ENCODE measurements around the gene UIMC1.
A peak's percentile ranks its signal among the peaks of the same experiment; 100 is the strongest.

The UIMC1 gene

DNA sequence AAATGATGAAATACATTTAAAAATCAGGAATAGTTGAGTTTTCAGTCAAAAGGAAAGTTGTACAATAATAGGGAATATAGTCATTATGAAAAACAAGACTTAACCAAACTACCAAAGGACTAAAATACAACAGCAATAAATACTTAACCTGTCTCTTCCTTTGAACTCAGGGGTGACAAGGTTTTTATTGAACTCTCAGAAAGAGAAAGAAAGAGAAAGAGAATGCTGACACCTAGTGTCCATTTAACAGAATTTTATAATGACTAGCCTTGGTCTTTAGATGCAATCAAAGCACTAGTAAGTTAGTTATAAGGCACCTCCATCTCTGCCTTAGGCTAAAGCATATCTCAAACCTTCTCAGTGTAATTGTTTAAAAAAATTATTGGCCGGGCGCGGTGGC lies 47.5 kb downstream of the UIMC1 start:
- H3K4me1 ChIP-seq, result no peaks in the 10 kb centered on the region
- no peaks in the 10 kb centered on the region for H3K27me3 ChIP-seq (ENCODE audit: low read depth)
- in situ Hi-C loops (cut with MboI; ENCODE audit: low sequenced_read_pairs), result loop anchor here (5.0 kb wide), 1 partner anchor 297 kb away; no protein-coding TSS in a partner anchor
- H3K36me3 ChIP-seq (replicated peaks), result peaks cover 18% of the 10 kb centered on the region
- no peaks in the 10 kb centered on the region for H3K9me3 ChIP-seq
- H3K4me3 ChIP-seq, result no peak overlapping the region
- DNase-seq (ENCODE audit: low spot score in 2 of 2), result peak in 1 of 2 experiments; percentile 46

DNA sequence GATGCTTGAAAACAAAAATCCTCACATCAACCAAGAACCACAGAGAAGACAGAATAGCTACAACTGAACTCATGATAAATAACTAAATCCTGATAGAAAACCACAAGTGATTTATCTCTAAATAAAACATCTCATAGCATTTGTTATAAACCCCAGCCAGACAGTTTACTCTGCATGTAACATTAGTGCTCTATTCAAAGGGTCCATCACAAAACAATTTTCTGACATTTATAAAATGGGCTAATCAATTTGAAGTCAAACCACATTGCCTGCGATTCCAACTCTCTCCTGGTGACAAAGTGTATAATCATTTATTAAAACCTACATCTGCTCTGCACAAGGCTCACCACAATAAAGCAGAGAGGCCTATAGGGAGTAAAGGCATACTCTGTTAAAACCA lies 49.8 kb downstream of the UIMC1 start:
- no peak overlapping the region for H3K4me3 ChIP-seq
- no peaks in the 10 kb centered on the region for H3K9me3 ChIP-seq
- DNase-seq (ENCODE audit: low spot score in 2 of 2), result no peak
- H3K36me3 ChIP-seq (replicated peaks), result peaks cover 27% of the 10 kb centered on the region
- no peaks in the 10 kb centered on the region for H3K4me1 ChIP-seq
- no peaks in the 10 kb centered on the region for H3K27me3 ChIP-seq (ENCODE audit: low read depth)
- in situ Hi-C loops (cut with MboI; ENCODE audit: low sequenced_read_pairs), result loop anchor here (5.0 kb wide), 1 partner anchor 294 kb away; no protein-coding TSS in a partner anchor

DNA sequence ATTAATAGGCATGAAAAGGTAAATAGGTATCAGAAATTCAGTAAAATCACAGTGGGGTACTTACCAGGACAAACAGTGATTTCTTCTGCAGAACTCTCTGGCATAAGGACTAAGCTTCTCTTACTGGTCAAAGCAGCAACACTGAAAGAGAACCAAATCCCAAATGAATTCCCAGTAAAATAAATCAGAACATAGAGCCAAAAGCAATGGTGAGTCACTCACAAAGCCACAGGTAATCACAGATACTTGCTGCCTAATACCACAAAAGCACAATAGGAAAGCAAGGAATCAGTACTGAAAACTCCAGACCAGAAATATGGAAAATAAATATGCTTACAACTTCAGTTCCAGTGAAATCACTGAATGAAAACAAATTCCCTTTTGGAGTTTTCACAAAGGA lies 50.7 kb downstream of the UIMC1 start:
- H3K27me3 ChIP-seq (ENCODE audit: low read depth), result no peaks in the 10 kb centered on the region
- peaks cover 32% of the 10 kb centered on the region for H3K36me3 ChIP-seq (replicated peaks)
- no peak overlapping the region for H3K4me3 ChIP-seq
- no peaks in the 10 kb centered on the region for H3K9me3 ChIP-seq
- H3K4me1 ChIP-seq, result no peaks in the 10 kb centered on the region
- in situ Hi-C loops (cut with MboI; ENCODE audit: low sequenced_read_pairs), result loop anchor here (5.0 kb wide), 1 partner anchor 294 kb away; no protein-coding TSS in a partner anchor
- no peak for DNase-seq (ENCODE audit: low spot score in 2 of 2)

DNA sequence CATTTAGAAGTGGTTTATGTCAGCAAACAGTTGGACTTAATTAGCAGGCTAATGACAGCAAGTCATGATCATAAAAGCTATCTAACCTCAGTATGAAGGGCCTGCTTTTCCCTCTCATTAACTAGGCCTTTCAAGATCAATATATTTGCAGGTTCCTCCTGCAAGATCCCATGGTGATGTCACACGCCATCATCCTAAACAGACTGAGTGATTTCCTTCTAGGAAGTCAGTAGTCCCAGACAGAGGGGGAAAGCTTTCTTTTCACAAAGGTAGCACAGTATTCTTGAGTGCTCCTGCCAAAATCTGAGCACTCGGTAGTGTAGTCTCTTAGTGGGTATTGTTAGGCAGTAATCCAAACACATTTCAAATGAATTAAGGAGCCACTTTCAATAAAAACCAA lies 52.5 kb downstream of the UIMC1 start:
- DNase-seq (ENCODE audit: low spot score in 2 of 2), result no peak
- in situ Hi-C loops (cut with MboI; ENCODE audit: low sequenced_read_pairs), result no loop called here
- H3K9me3 ChIP-seq, result no peaks in the 10 kb centered on the region
- no peaks in the 10 kb centered on the region for H3K4me1 ChIP-seq
- H3K36me3 ChIP-seq (replicated peaks), result peaks cover 39% of the 10 kb centered on the region
- H3K27me3 ChIP-seq (ENCODE audit: low read depth), result no peaks in the 10 kb centered on the region
- H3K4me3 ChIP-seq, result no peak overlapping the region

DNA sequence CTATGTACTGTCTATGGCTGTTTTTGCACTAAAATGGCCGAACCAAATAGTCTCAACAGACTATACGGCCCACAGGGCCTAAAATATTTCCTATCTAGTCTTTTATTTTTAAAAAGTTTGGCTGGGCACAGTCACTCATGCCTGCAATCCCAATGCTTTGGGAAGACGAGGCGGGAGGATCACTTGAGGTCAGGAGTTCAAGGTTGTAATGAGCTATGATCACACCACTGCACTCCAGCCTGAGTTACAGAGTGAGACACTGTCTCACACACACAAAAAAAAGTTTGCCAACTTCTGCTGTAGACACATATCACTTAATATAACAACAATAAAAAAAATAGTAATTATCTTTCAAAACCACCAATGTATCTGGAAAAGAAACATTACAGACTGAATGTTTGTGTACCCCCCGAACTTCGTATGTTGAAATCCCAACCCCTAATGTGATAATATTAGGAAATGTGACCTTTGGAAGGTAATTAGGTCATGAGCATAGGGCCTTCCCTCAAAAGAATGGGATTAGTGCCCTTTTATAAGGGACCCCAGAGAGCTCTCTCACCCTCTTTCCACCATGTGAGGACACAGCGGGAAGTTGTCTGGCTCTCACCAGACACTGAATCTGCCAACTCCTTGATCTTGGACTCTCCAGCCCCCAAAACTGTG lies 53.9 kb downstream of the UIMC1 start:
- no peak for DNase-seq (ENCODE audit: low spot score in 2 of 2)

DNA sequence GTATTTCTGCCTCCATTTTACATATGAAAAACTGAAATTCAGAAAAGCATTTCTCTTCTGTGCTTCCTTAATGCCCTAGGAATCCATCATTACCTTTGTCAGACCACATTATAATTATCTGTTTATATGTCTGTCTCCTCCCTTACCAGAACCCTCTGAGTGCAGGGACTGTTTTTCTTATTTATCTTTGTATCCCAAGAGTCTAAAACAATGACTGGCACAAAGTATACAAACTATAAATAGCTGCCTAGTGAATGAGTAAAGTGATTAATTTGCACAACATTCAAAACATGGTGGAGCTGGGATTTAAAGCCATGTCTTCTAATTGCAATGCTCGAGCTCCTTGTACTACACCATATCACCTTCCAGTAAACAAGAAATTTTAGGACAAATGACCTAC lies 58.1 kb downstream of the UIMC1 start:
- no peak for DNase-seq (ENCODE audit: low spot score in 2 of 2)
- in situ Hi-C loops (cut with MboI; ENCODE audit: low sequenced_read_pairs), result no loop called here
- H3K27me3 ChIP-seq (ENCODE audit: low read depth), result no peaks in the 10 kb centered on the region
- peaks cover 13% of the 10 kb centered on the region for H3K4me1 ChIP-seq
- no peak overlapping the region for H3K4me3 ChIP-seq
- H3K36me3 ChIP-seq (replicated peaks), result peaks cover 31% of the 10 kb centered on the region
- H3K9me3 ChIP-seq, result no peaks in the 10 kb centered on the region

More for the DNA sequence above, 53.9 kb downstream of the UIMC1 start:
- peaks cover 38% of the 10 kb centered on the region for H3K36me3 ChIP-seq (replicated peaks)
- no peaks in the 10 kb centered on the region for H3K27me3 ChIP-seq (ENCODE audit: low read depth)
- H3K9me3 ChIP-seq, result no peaks in the 10 kb centered on the region
- in situ Hi-C loops (cut with MboI; ENCODE audit: low sequenced_read_pairs), result no loop called here
- H3K4me1 ChIP-seq, result no peaks in the 10 kb centered on the region
- no peak overlapping the region for H3K4me3 ChIP-seq

DNA sequence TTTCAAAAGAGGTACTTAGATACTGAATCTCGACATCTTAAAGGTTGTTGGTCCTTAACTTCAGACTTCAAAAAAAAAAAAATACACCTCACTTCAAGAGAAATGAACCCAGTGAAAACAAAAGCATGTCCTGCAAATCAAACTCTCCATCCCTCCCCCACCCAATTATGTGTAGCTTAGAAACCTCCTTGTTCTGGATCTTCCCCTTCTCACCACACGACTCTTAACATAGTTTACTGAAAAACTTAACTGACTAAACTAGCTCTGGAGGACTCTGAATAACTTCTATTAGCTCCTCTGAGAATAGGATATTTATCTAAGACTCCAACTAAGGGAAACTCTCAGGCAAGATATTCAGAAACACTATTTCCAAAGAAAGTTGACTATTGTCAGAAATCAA lies 58.7 kb downstream of the UIMC1 start:
- H3K27me3 ChIP-seq (ENCODE audit: low read depth), result no peaks in the 10 kb centered on the region
- H3K4me1 ChIP-seq, result peaks cover 18% of the 10 kb centered on the region
- peaks cover 31% of the 10 kb centered on the region for H3K36me3 ChIP-seq (replicated peaks)
- in situ Hi-C loops (cut with MboI; ENCODE audit: low sequenced_read_pairs), result no loop called here
- no peak for DNase-seq (ENCODE audit: low spot score in 2 of 2)
- H3K9me3 ChIP-seq, result no peaks in the 10 kb centered on the region
- H3K4me3 ChIP-seq, result no peak overlapping the region

DNA sequence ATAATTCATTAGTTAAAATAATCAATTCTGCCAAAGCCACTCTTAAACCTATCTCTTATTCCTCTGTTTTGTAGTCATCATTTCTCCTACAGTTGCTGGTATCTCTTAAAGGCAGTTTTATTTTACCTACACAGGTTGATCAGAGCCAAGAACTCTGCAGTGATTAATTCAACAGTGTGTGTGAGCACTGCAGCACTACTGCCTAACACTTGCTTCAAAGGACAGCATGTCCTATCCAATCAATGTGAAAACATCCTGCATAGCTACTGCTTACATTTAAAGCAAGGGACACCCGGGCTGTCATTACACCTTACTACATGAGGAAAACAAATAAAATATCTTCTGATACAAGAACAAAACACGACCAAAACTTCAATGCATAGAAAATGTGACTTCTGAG lies 62.3 kb downstream of the UIMC1 start:
- Histone ChIP-seq H3K4me3 (no peak overlapping the region), H3K27me3 (ENCODE audit: low read depth) (no peaks in the 10 kb centered on the region), H3K4me1 (peaks cover 18% of the 10 kb centered on the region), H3K9me3 (no peaks in the 10 kb centered on the region), H3K36me3 (replicated peaks) (peaks cover 29% of the 10 kb centered on the region)
- DNase-seq (ENCODE audit: low spot score in 2 of 2), result peak in 1 of 2 experiments; percentile 16
- in situ Hi-C loops (cut with MboI; ENCODE audit: low sequenced_read_pairs), result no loop called here

DNA sequence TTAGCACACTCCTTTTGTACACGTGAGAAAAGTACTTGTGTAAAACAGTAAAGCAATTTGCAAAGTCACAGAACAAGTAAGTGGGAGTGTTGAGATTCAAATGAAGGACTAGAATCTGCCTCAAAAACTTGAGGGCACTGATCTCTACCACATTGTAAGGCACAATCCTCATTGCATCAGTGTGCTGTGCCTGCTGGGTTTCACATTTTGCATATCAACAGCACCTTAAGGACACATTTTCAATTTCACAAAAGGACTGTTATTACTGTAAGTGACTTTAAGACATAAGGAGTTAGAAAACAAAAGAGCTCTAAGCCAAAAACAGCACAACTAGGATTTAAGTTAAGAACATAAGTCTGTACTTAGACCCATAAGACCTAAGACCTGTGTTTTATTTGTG lies 62.8 kb downstream of the UIMC1 start:
- Histone ChIP-seq H3K9me3 (no peaks in the 10 kb centered on the region), H3K4me1 (peaks cover 18% of the 10 kb centered on the region), H3K4me3 (no peak overlapping the region), H3K36me3 (replicated peaks) (peaks cover 27% of the 10 kb centered on the region), H3K27me3 (ENCODE audit: low read depth) (no peaks in the 10 kb centered on the region)
- in situ Hi-C loops (cut with MboI; ENCODE audit: low sequenced_read_pairs), result no loop called here
- DNase-seq (ENCODE audit: low spot score in 2 of 2), result peak; percentile 69 to 98

DNA sequence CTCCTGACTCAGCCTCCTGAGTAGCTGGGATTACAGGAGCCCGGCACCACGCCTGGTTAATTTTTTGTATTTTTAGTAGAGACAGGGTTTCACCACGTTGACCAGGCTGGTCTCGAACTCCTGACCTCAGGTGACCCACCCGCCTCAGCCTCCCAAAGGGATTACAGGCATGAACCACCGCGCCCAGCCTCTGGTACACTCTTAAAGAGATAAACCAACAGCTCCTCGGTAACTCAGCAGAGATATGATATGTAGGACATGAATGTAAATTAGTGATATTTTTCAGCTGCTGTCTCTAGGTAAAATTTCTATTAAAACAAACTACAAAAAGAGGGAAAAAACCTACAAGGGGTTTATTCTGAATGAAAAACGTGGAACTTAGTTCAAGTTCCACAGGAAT lies 64.6 kb downstream of the UIMC1 start:
- Histone ChIP-seq H3K27me3 (ENCODE audit: low read depth) (no peaks in the 10 kb centered on the region), H3K36me3 (replicated peaks) (peaks cover 22% of the 10 kb centered on the region), H3K4me1 (peaks cover 18% of the 10 kb centered on the region), H3K9me3 (no peaks in the 10 kb centered on the region), H3K4me3 (no peak overlapping the region)
- in situ Hi-C loops (cut with MboI; ENCODE audit: low sequenced_read_pairs), result no loop called here
- no peak for DNase-seq (ENCODE audit: low spot score in 2 of 2)

DNA sequence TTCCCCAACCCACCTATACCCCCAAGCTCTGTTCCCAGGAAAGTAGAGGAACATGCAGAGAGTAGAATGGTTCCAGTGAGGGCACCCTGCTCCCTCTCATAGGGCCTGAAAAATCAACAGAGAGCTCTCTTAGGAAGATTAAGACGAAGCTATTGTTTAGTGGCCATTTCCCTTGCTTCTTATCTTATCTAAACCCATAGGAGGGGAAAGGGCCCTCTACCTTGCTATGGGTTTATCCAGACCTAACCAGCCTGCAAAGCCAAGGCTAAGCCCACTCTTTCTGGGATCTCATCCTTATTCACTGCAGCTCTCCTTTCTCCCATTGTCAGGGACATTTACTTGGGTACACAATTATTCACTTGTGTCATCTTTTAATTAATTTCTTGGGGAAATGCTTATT lies 68.1 kb downstream of the UIMC1 start:
- in situ Hi-C loops (cut with MboI; ENCODE audit: low sequenced_read_pairs), result no loop called here
- Histone ChIP-seq H3K27me3 (ENCODE audit: low read depth) (no peaks in the 10 kb centered on the region), H3K36me3 (replicated peaks) (peaks cover 23% of the 10 kb centered on the region), H3K9me3 (no peaks in the 10 kb centered on the region), H3K4me1 (peaks cover 5% of the 10 kb centered on the region), H3K4me3 (no peak overlapping the region)
- no peak for DNase-seq (ENCODE audit: low spot score in 2 of 2)

DNA sequence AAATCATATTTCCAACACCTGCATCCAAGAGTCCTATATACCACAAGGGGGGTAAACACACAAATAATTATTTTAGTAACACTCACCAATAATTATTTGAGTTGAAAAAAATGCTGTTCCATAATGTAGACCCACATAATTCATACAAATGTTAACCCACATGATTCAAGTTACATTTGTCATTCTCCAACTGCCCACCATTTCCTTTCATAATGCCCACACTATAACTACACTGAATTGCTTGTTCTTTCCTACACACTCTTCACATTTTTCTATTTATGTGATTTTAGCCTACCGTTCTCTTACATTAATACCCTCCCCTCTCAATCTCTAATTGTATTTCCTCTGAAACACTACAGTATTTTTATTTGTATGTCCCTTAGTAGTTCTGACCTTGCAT lies 71.6 kb downstream of the UIMC1 start:
- Histone ChIP-seq H3K36me3 (replicated peaks) (peaks cover 14% of the 10 kb centered on the region; the same call in 1 of the 2 replicates), H3K27me3 (ENCODE audit: low read depth) (no peaks in the 10 kb centered on the region), H3K4me3 (no peak overlapping the region), H3K9me3 (no peaks in the 10 kb centered on the region), H3K4me1 (no peaks in the 10 kb centered on the region)
- DNase-seq (ENCODE audit: low spot score in 2 of 2), result no peak
- in situ Hi-C loops (cut with MboI; ENCODE audit: low sequenced_read_pairs), result no loop called here

DNA sequence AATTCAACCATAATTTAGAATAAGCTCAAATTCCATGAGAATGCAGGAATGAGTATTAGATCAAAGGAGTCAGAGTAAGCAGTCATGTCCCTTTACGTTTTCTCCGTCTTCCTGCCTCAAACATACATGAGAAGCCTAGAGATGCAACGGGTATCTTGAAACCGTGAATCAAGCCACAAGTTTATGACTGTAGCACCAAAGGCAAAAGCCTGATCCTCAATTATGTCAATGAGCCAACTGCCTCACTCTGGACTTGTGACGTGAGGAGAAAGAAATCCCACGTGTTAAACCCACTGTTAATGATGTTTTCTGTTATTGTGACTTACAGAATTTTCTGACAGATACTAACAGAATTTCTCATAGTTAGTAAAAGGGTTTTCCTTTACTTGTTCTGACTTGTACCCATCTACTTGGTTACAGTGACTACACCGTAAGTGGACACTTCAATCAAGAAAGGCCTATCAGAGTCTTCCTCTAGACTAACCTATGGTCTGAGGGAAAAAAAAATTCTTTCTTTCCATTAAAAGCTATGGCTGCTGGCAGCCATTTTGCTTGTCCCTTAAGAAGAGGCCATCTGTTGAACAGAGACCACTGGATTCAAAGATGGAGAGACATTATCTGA lies 72.2 kb downstream of the UIMC1 start:
- in situ Hi-C loops (cut with MboI; ENCODE audit: low sequenced_read_pairs), result no loop called here
- H3K27me3 ChIP-seq (ENCODE audit: low read depth), result no peaks in the 10 kb centered on the region
- peaks cover 11% of the 10 kb centered on the region; the same call in 1 of the 2 replicates for H3K36me3 ChIP-seq (replicated peaks)

DNA sequence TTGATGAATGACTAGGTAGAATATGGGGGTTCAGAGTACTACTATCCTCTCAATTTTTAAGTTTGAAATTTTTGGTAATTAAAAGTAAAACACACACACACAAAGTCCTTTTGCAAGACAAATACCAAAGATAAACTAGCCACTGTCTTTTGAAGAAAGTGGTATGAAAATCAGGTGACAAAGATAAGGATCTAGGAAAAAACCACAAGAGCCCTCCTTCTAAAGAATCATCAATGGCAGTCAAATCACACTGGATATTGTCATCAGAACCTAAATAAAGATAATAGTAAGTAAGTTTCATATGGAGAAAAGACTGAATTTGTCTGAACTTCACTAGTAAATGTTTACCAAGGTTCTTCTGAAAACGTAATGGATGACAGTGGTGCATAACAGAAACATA lies 76.9 kb downstream of the UIMC1 start:
- Histone ChIP-seq H3K36me3 (replicated peaks) (0 out of 2 replicates have a peak, but pooled peaks cover 9% of the 10 kb centered on the region), H3K4me3 (no peak overlapping the region), H3K4me1 (no peaks in the 10 kb centered on the region; the same call in 1 of the 2 replicates), H3K27me3 (ENCODE audit: low read depth) (no peaks in the 10 kb centered on the region), H3K9me3 (no peaks in the 10 kb centered on the region)
- in situ Hi-C loops (cut with MboI; ENCODE audit: low sequenced_read_pairs), result no loop called here
- DNase-seq (ENCODE audit: low spot score in 2 of 2), result no peak

More for the DNA sequence above, 72.2 kb downstream of the UIMC1 start:
- H3K9me3 ChIP-seq, result no peaks in the 10 kb centered on the region
- no peaks in the 10 kb centered on the region for H3K4me1 ChIP-seq
- H3K4me3 ChIP-seq, result no peak overlapping the region
- no peak for DNase-seq (ENCODE audit: low spot score in 2 of 2)
